Activated CD4-positive, alpha-beta T cell treated with anti-CD3 and anti-CD28 coated beads for 36 hours (primary cell): ENCODE measurements around the gene ALMS1. TPM values are rescaled to one million over a fixed set of nuclear protein-coding genes. Genes with fewer than 3 reads are reported as not detected.

Experiments
- ATAC-seq: fragments of 200-7000 bp; cut with Tn5 transposase; one replicate; pipeline ENCODE4 v1.10.0; 2021; ENCODE audit warnings: mild to moderate bottlenecking, moderate library complexity
- CTCF ChIA-PET: fragments of 350-600 bp; sonication (Branson Sonifier 250); formaldehyde crosslinking; loops from one replicate; lab custom pipeline; 2021; ENCODE audit warnings: antibody characterized with exemption; lab: Charles Lee
- POLR2A ChIA-PET: fragments of 350-600 bp; sonication (Branson Sonifier 250); formaldehyde crosslinking; loops from one replicate; lab custom pipeline; 2021; ENCODE audit warnings: antibody characterized with exemption, inconsistent platforms; lab: Charles Lee
- DNase-seq: peaks from one replicate; pipeline ENCODE4 v3.0.0-alpha.2; 2020
- H3K27ac Mint-ChIP-seq: one replicate; pipeline ENCODE4 v1.8.0; 2021; ENCODE audit warnings: mixed read lengths
- H3K27me3 Mint-ChIP-seq: one replicate; pipeline ENCODE4 v1.8.0; 2021; ENCODE audit warnings: mixed read lengths
- H3K36me3 Mint-ChIP-seq: one replicate; pipeline ENCODE4 v1.8.0; 2021; ENCODE audit warnings: low read depth, mixed read lengths
- H3K4me1 Mint-ChIP-seq: one replicate; pipeline ENCODE4 v1.8.0; 2021; ENCODE audit warnings: mixed read lengths
- H3K4me3 Mint-ChIP-seq: one replicate; pipeline ENCODE4 v1.8.0; 2021; ENCODE audit warnings: mild to moderate bottlenecking, moderate library complexity, mixed read lengths
- H3K9me3 Mint-ChIP-seq: one replicate; pipeline ENCODE4 v1.8.0; 2021; ENCODE audit warnings: low read depth, mixed read lengths
- intact Hi-C, 2 experiments: fragments of 100-400 bp; cut with DNase I in 1 of 2; cut with micrococcal nuclease in 1 of 2; formaldehyde crosslinking; loops; one replicate each; pipeline versions ENCODE4 v1.14.2 to v1.15.1; 2022 to 2024; cut with DNase I, micrococcal nuclease
- total RNA-seq, 2 experiments: library from RNA; stranded (reverse); gene quantifications; one replicate each; pipeline ENCODE4 v1.2.3, GENCODE V29; 2021

Gene ALMS1
- total RNA-seq, 2 experiments from 2014 or later: 19.2 to 24.0 TPM

GRCh38 chr2:73366060-73366459 lies 19.6 kb upstream of the ALMS1 start:
- Mint-ChIP-seq H3K4me1 (no peaks in the 10 kb centered on the region), H3K9me3 (no peaks in the 10 kb centered on the region), H3K4me3 (no peak overlapping the region), H3K27me3 (peaks cover 2% of the 10 kb centered on the region), H3K27ac (no peak overlapping the region), H3K36me3 (no peaks in the 10 kb centered on the region)
- POLR2A ChIA-PET: no interaction called here
- DNase-seq: no peak
- intact Hi-C loops: no loop called here
- CTCF ChIA-PET: no interaction called here
- no peak for ATAC-seq

GRCh38 chr2:73368781-73369180 lies 16.9 kb upstream of the ALMS1 start:
- no peaks in the 10 kb centered on the region for H3K4me1 Mint-ChIP-seq
- DNase-seq (no peak), ATAC-seq (no peak)
- peaks cover 5% of the 10 kb centered on the region for H3K27me3 Mint-ChIP-seq
- no peak overlapping the region for H3K27ac Mint-ChIP-seq
- ChIA-PET CTCF (interaction anchor here (0.9 to 1.0 kb wide), 3 partner anchors 9 to 156 kb away, joined by 3 read pairs; no protein-coding TSS in a partner anchor), POLR2A (no interaction called here)
- intact Hi-C loops: no loop called here
- H3K36me3 Mint-ChIP-seq: no peaks in the 10 kb centered on the region
- H3K9me3 Mint-ChIP-seq: no peaks in the 10 kb centered on the region
- no peak overlapping the region for H3K4me3 Mint-ChIP-seq

GRCh38 chr2:73370348-73370747 lies 15.3 kb upstream of the ALMS1 start:
- CTCF ChIA-PET: interaction anchor here (0.6 to 0.7 kb wide), 2 partner anchors 84 to 750 kb away, joined by 3 read pairs; no protein-coding TSS in a partner anchor
- intact Hi-C loops: no loop called here
- no peak overlapping the region for H3K27ac Mint-ChIP-seq

GRCh38 chr2:73373344-73373743 lies 12.3 kb upstream of the ALMS1 start:
- Mint-ChIP-seq H3K4me1 (no peaks in the 10 kb centered on the region), H3K9me3 (peaks cover 2% of the 10 kb centered on the region), H3K4me3 (no peak overlapping the region), H3K36me3 (no peaks in the 10 kb centered on the region), H3K27me3 (peaks cover 19% of the 10 kb centered on the region), H3K27ac (no peak overlapping the region)
- ATAC-seq: no peak
- CTCF ChIA-PET: no interaction called here
- POLR2A ChIA-PET: no interaction called here
- DNase-seq: no peak
- intact Hi-C loops: no loop called here

More at GRCh38 chr2:73370348-73370747, 15.3 kb upstream of the ALMS1 start:
- no peak for DNase-seq
- no peaks in the 10 kb centered on the region for H3K9me3 Mint-ChIP-seq
- H3K27me3 Mint-ChIP-seq: peaks cover 12% of the 10 kb centered on the region
- H3K4me3 Mint-ChIP-seq: no peak overlapping the region
- POLR2A ChIA-PET: no interaction called here
- H3K36me3 Mint-ChIP-seq: no peaks in the 10 kb centered on the region
- no peaks in the 10 kb centered on the region for H3K4me1 Mint-ChIP-seq
- no peak for ATAC-seq

GRCh38 chr2:73374269-73374668 lies 11.4 kb upstream of the ALMS1 start:
- CTCF ChIA-PET: interaction anchor here (0.6 kb wide), 1 partner anchor 53 kb away, joined by 3 read pairs; no protein-coding TSS in a partner anchor
- peaks cover 19% of the 10 kb centered on the region for H3K27me3 Mint-ChIP-seq
- no peaks in the 10 kb centered on the region for H3K4me1 Mint-ChIP-seq
- ATAC-seq (no peak), DNase-seq (no peak)
- intact Hi-C loops: no loop called here
- POLR2A ChIA-PET: no interaction called here
- no peak overlapping the region for H3K4me3 Mint-ChIP-seq
- H3K9me3 Mint-ChIP-seq: peaks cover 2% of the 10 kb centered on the region
- no peaks in the 10 kb centered on the region for H3K36me3 Mint-ChIP-seq
- H3K27ac Mint-ChIP-seq: no peak overlapping the region

GRCh38 chr2:73376681-73377080 lies 9.0 kb upstream of the ALMS1 start:
- DNase-seq: no peak
- Mint-ChIP-seq H3K4me1 (no peaks in the 10 kb centered on the region), H3K36me3 (no peaks in the 10 kb centered on the region), H3K27me3 (peaks cover 18% of the 10 kb centered on the region), H3K27ac (no peak overlapping the region), H3K9me3 (peaks cover 2% of the 10 kb centered on the region), H3K4me3 (no peak overlapping the region)
- no peak for ATAC-seq
- ChIA-PET CTCF (no interaction called here), POLR2A (no interaction called here)
- intact Hi-C loops: no loop called here

GRCh38 chr2:73383036-73383435 lies 2.6 kb upstream of the ALMS1 start:
- Mint-ChIP-seq H3K27me3 (peaks cover 1% of the 10 kb centered on the region), H3K4me1 (peaks cover 17% of the 10 kb centered on the region), H3K27ac (no peak overlapping the region), H3K9me3 (no peaks in the 10 kb centered on the region), H3K4me3 (no peak overlapping the region), H3K36me3 (no peaks in the 10 kb centered on the region)
- POLR2A ChIA-PET: interaction anchor here (0.7 kb wide), 1 partner anchor 16 kb away, joined by 8 read pairs; no protein-coding TSS in a partner anchor
- ATAC-seq (no peak), DNase-seq (no peak)
- intact Hi-C loops: loop anchor here in 1 of 2 experiments (10.0 kb wide), 3 partner anchors 442 to 1452 kb away; partner anchors contain the start of genes HK2, SEMA4F and STAMBP
- CTCF ChIA-PET: no interaction called here

- Mint-ChIP-seq H3K36me3 (peaks cover 2% of the 10 kb centered on the region), H3K4me1 (peaks cover 27% of the 10 kb centered on the region), H3K4me3 (peak overlapping the region; percentile 91), H3K27ac (peak overlapping the region; percentile 91), H3K9me3 (no peaks in the 10 kb centered on the region), H3K27me3 (no peaks in the 10 kb centered on the region)
- intact Hi-C loops: loop anchor here (1.0 to 10.0 kb wide), 16 partner anchors 92 to 1572 kb away; partner anchors contain the start of genes CCT7 (in 2 of the 2), SMYD5 (in 2 of the 2), CCDC142 (in 1 of the 2) and EGR4 (in 1 of the 2)
- DNase-seq (no peak), ATAC-seq (no peak)
- ChIA-PET CTCF (interaction anchor here (0.5 kb wide), 1 partner anchor 99 kb away, joined by 5 read pairs; no protein-coding TSS in a partner anchor), POLR2A (interaction anchor here (0.6 to 1.2 kb wide), 3 partner anchors 100 to 352 kb away, joined by 3 to 4 read pairs (median 3); partner anchors contain the start of genes CCT7, FBXO41 and TPRKB)
These were observed 523 bp upstream of the ALMS1 start for GRCh38 chr2:73385123-73385503.

- peak overlapping the region; percentile 75 for H3K27ac Mint-ChIP-seq
- POLR2A ChIA-PET: no interaction called here
- H3K9me3 Mint-ChIP-seq: no peaks in the 10 kb centered on the region
- intact Hi-C loops: loop anchor here in 1 of 2 experiments (1.0 to 10.0 kb wide), 9 partner anchors 93 to 1571 kb away; partner anchors contain the start of genes EGR4, HK2, MOB1A and POLE4
- H3K4me3 Mint-ChIP-seq: peak overlapping the region; percentile 91
- peaks cover 4% of the 10 kb centered on the region for H3K36me3 Mint-ChIP-seq
- no peaks in the 10 kb centered on the region for H3K27me3 Mint-ChIP-seq
- H3K4me1 Mint-ChIP-seq: peaks cover 27% of the 10 kb centered on the region
- ATAC-seq (peak; percentile 10), DNase-seq (no peak)
- CTCF ChIA-PET: interaction anchor here (0.5 to 1.5 kb wide), 3 partner anchors 15 to 116 kb away, joined by 3 to 4 read pairs (median 3); no protein-coding TSS in a partner anchor
These were observed 769 bp downstream of the ALMS1 start for GRCh38 chr2:73386342-73386868.

GRCh38 chr2:73386894-73387636 lies 1.4 kb downstream of the ALMS1 start:
- ChIA-PET CTCF (interaction anchor here (0.8 to 1.5 kb wide), 2 partner anchors 14 to 93 kb away, joined by 3 to 4 read pairs; no protein-coding TSS in a partner anchor), POLR2A (no interaction called here)
- intact Hi-C loops: loop anchor here in 1 of 2 experiments (1.0 to 10.0 kb wide), 9 partner anchors 94 to 1570 kb away; partner anchors contain the start of genes EGR4, HK2, MOB1A and POLE4
- H3K27me3 Mint-ChIP-seq: no peaks in the 10 kb centered on the region
- no peaks in the 10 kb centered on the region for H3K9me3 Mint-ChIP-seq
- peak overlapping the region; percentile 56 for H3K27ac Mint-ChIP-seq
- DNase-seq (no peak), ATAC-seq (no peak)
- H3K36me3 Mint-ChIP-seq: peaks cover 7% of the 10 kb centered on the region
- H3K4me1 Mint-ChIP-seq: peaks cover 30% of the 10 kb centered on the region
- peak overlapping the region; percentile 91 for H3K4me3 Mint-ChIP-seq

GRCh38 chr2:73402386-73403103 lies 16.9 kb downstream of the ALMS1 start:
- no peak for DNase-seq

More at GRCh38 chr2:73402386-73403103, 16.9 kb downstream of the ALMS1 start:
- ATAC-seq: no peak
- POLR2A ChIA-PET: no interaction called here
- intact Hi-C loops: no loop called here
- Mint-ChIP-seq H3K9me3 (peaks cover 29% of the 10 kb centered on the region), H3K36me3 (peaks cover 63% of the 10 kb centered on the region), H3K27ac (no peak overlapping the region), H3K4me1 (peaks cover 6% of the 10 kb centered on the region), H3K4me3 (no peak overlapping the region), H3K27me3 (no peaks in the 10 kb centered on the region)
- CTCF ChIA-PET: interaction anchor here (0.6 kb wide), 1 partner anchor 55 kb away, joined by 3 read pairs; no protein-coding TSS in a partner anchor
